ENCODE results near the gene PKNOX1. TPM values are rescaled to one million over a fixed set of nuclear protein-coding genes. Genes with fewer than 3 reads are reported as not detected.
A peak's percentile ranks its signal among the peaks of the same experiment; 100 is the strongest.

Gene PKNOX1
- total RNA-seq, 1 experiment from 2014 or later, result 20.0 TPM

GRCh38 chr21:43006874-43007208 lies 32.5 kb downstream of the PKNOX1 start:
- Histone ChIP-seq H3K27me3 (ENCODE audit: control insufficient read depth, insufficient read depth, low read length) (no peaks in the 10 kb centered on the region), H3K4me3 (ENCODE audit: insufficient read depth, low read depth, low read length) (no peak overlapping the region), H3K36me3 (replicated peaks; ENCODE audit: control insufficient read depth, insufficient read depth, low read length) (peaks cover 9% of the 10 kb centered on the region)
- no peak for DNase-seq

- DNase-seq, result no peak
- Histone ChIP-seq H3K27me3 (ENCODE audit: control insufficient read depth, insufficient read depth, low read length) (no peaks in the 10 kb centered on the region), H3K4me3 (ENCODE audit: insufficient read depth, low read depth, low read length) (no peak overlapping the region), H3K36me3 (replicated peaks; ENCODE audit: control insufficient read depth, insufficient read depth, low read length) (peaks cover 14% of the 10 kb centered on the region)
Measured at GRCh38 chr21:43012596-43012995, 38.2 kb downstream of the PKNOX1 start.

GRCh38 chr21:43015906-43016540 lies 41.7 kb downstream of the PKNOX1 start:
- H3K27me3 ChIP-seq (ENCODE audit: control insufficient read depth, insufficient read depth, low read length), result no peaks in the 10 kb centered on the region
- no peak overlapping the region for H3K4me3 ChIP-seq (ENCODE audit: insufficient read depth, low read depth, low read length)
- H3K36me3 ChIP-seq (replicated peaks; ENCODE audit: control insufficient read depth, insufficient read depth, low read length), result peaks cover 22% of the 10 kb centered on the region
- DNase-seq, result no peak

- no peaks in the 10 kb centered on the region for H3K27me3 ChIP-seq (ENCODE audit: control insufficient read depth, insufficient read depth, low read length)
- DNase-seq, result no peak
- H3K4me3 ChIP-seq (ENCODE audit: insufficient read depth, low read depth, low read length), result no peak overlapping the region
- H3K36me3 ChIP-seq (replicated peaks; ENCODE audit: control insufficient read depth, insufficient read depth, low read length), result peaks cover 23% of the 10 kb centered on the region
Measured at GRCh38 chr21:43016728-43017127, 42.4 kb downstream of the PKNOX1 start.

GRCh38 chr21:43018519-43018918 lies 44.2 kb downstream of the PKNOX1 start:
- DNase-seq, result no peak

GRCh38 chr21:43020177-43020576 lies 45.8 kb downstream of the PKNOX1 start:
- Histone ChIP-seq H3K27me3 (ENCODE audit: control insufficient read depth, insufficient read depth, low read length) (no peaks in the 10 kb centered on the region), H3K36me3 (replicated peaks; ENCODE audit: control insufficient read depth, insufficient read depth, low read length) (peaks cover 18% of the 10 kb centered on the region), H3K4me3 (ENCODE audit: insufficient read depth, low read depth, low read length) (no peak overlapping the region)
- DNase-seq, result no peak

More at GRCh38 chr21:43018519-43018918, 44.2 kb downstream of the PKNOX1 start:
- Histone ChIP-seq H3K36me3 (replicated peaks; ENCODE audit: control insufficient read depth, insufficient read depth, low read length) (peaks cover 16% of the 10 kb centered on the region), H3K4me3 (ENCODE audit: insufficient read depth, low read depth, low read length) (no peak overlapping the region), H3K27me3 (ENCODE audit: control insufficient read depth, insufficient read depth, low read length) (no peaks in the 10 kb centered on the region)

- no peak for DNase-seq
- peaks cover 21% of the 10 kb centered on the region for H3K36me3 ChIP-seq (replicated peaks; ENCODE audit: control insufficient read depth, insufficient read depth, low read length)
- no peaks in the 10 kb centered on the region for H3K27me3 ChIP-seq (ENCODE audit: control insufficient read depth, insufficient read depth, low read length)
- H3K4me3 ChIP-seq (ENCODE audit: insufficient read depth, low read depth, low read length), result no peak overlapping the region
Measured at GRCh38 chr21:43020771-43021170, 46.4 kb downstream of the PKNOX1 start.

- Histone ChIP-seq H3K36me3 (replicated peaks; ENCODE audit: control insufficient read depth, insufficient read depth, low read length) (peaks cover 22% of the 10 kb centered on the region), H3K27me3 (ENCODE audit: control insufficient read depth, insufficient read depth, low read length) (no peaks in the 10 kb centered on the region), H3K4me3 (ENCODE audit: insufficient read depth, low read depth, low read length) (no peak overlapping the region)
- peak; percentile 40 for DNase-seq
Measured at GRCh38 chr21:43021191-43021590, 46.8 kb downstream of the PKNOX1 start.

GRCh38 chr21:43021756-43022600 lies 47.6 kb downstream of the PKNOX1 start:
- Histone ChIP-seq H3K27me3 (ENCODE audit: control insufficient read depth, insufficient read depth, low read length) (no peaks in the 10 kb centered on the region), H3K36me3 (replicated peaks; ENCODE audit: control insufficient read depth, insufficient read depth, low read length) (peaks cover 21% of the 10 kb centered on the region), H3K4me3 (ENCODE audit: insufficient read depth, low read depth, low read length) (no peak overlapping the region)
- peak; percentile 61 for DNase-seq

- no peak for DNase-seq
- no peak overlapping the region for H3K4me3 ChIP-seq (ENCODE audit: insufficient read depth, low read depth, low read length)
- H3K27me3 ChIP-seq (ENCODE audit: control insufficient read depth, insufficient read depth, low read length), result no peaks in the 10 kb centered on the region
- H3K36me3 ChIP-seq (replicated peaks; ENCODE audit: control insufficient read depth, insufficient read depth, low read length), result peaks cover 19% of the 10 kb centered on the region
Measured at GRCh38 chr21:43023175-43023574, 48.8 kb downstream of the PKNOX1 start.

GRCh38 chr21:43024439-43025136 lies 50.2 kb downstream of the PKNOX1 start:
- Histone ChIP-seq H3K27me3 (ENCODE audit: control insufficient read depth, insufficient read depth, low read length) (no peaks in the 10 kb centered on the region), H3K36me3 (replicated peaks; ENCODE audit: control insufficient read depth, insufficient read depth, low read length) (peaks cover 26% of the 10 kb centered on the region), H3K4me3 (ENCODE audit: insufficient read depth, low read depth, low read length) (no peak overlapping the region)
- no peak for DNase-seq

GRCh38 chr21:43025636-43026180 lies 51.3 kb downstream of the PKNOX1 start:
- peaks cover 25% of the 10 kb centered on the region for H3K36me3 ChIP-seq (replicated peaks; ENCODE audit: control insufficient read depth, insufficient read depth, low read length)
- no peaks in the 10 kb centered on the region for H3K27me3 ChIP-seq (ENCODE audit: control insufficient read depth, insufficient read depth, low read length)
- DNase-seq, result no peak
- no peak overlapping the region for H3K4me3 ChIP-seq (ENCODE audit: insufficient read depth, low read depth, low read length)

GRCh38 chr21:43027846-43028731 lies 53.7 kb downstream of the PKNOX1 start:
- Histone ChIP-seq H3K4me3 (ENCODE audit: insufficient read depth, low read depth, low read length) (no peak overlapping the region), H3K27me3 (ENCODE audit: control insufficient read depth, insufficient read depth, low read length) (no peaks in the 10 kb centered on the region), H3K36me3 (replicated peaks; ENCODE audit: control insufficient read depth, insufficient read depth, low read length) (peaks cover 26% of the 10 kb centered on the region)
- no peak for DNase-seq

GRCh38 chr21:43029785-43030184 lies 55.4 kb downstream of the PKNOX1 start:
- DNase-seq, result no peak
- Histone ChIP-seq H3K27me3 (ENCODE audit: control insufficient read depth, insufficient read depth, low read length) (no peaks in the 10 kb centered on the region), H3K4me3 (ENCODE audit: insufficient read depth, low read depth, low read length) (no peak overlapping the region), H3K36me3 (replicated peaks; ENCODE audit: control insufficient read depth, insufficient read depth, low read length) (peaks cover 24% of the 10 kb centered on the region)
